Neural cell (in vitro differentiated cells): ENCODE measurements around the gene SLC18A2. TPM values are rescaled to one million over a fixed set of nuclear protein-coding genes. Genes with fewer than 3 reads are reported as not detected.

ENCODE experiments used
- H2AFZ ChIP-seq: fragments of 200-600, 300-800 bp; sonication (generic), shearing (Covaris generic); 2 replicates; pipeline ENCODE4 v1.6.0; 2014; ENCODE audit warnings: low read depth, mild to moderate bottlenecking, antibody characterized with exemption, low read length, moderate library complexity
- H3F3A ChIP-seq: fragments of 200-600 bp; shearing (Covaris generic); 2 replicates; pipeline ENCODE4 v1.6.1; 2016; ENCODE audit warnings: mild to moderate bottlenecking, moderate library complexity, mixed read lengths, antibody characterized with exemption, low read length; ENCODE audit not compliant: insufficient read depth, poor library complexity, severe bottlenecking
- H3K27ac ChIP-seq: fragments of 200-600, 300-800 bp; sonication (generic), shearing (Covaris generic); 2 replicates; pipeline ENCODE4 v1.5.1; 2014; ENCODE audit warnings: mild to moderate bottlenecking, low read length, moderate library complexity
- H3K27me3 ChIP-seq: fragments of 300-800, 200-600 bp; sonication (generic), shearing (Covaris generic); 2 replicates; pipeline ENCODE4 v1.6.0; 2014; ENCODE audit warnings: mild to moderate bottlenecking, low read depth, low read length, moderate library complexity; ENCODE audit not compliant: insufficient read depth
- H3K36me3 ChIP-seq: fragments of 300-800, 200-600 bp; sonication (generic), shearing (Covaris generic); 2 replicates; pipeline ENCODE4 v1.5.1; 2014; ENCODE audit warnings: mild to moderate bottlenecking, antibody characterized with exemption, low read length, moderate library complexity; ENCODE audit not compliant: insufficient read depth
- H3K4me2 ChIP-seq: fragments of 300-800, 200-600 bp; sonication (generic), shearing (Covaris generic); 2 replicates; pipeline ENCODE4 v1.6.0; 2014; ENCODE audit warnings: mild to moderate bottlenecking, low read length
- H3K4me3 ChIP-seq: fragments of 300-800, 200-600 bp; sonication (generic), shearing (Covaris generic); 2 replicates; pipeline ENCODE4 v1.5.1; 2014; ENCODE audit warnings: mild to moderate bottlenecking, low read length, moderate library complexity
- H3K79me2 ChIP-seq: fragments of 200-600 bp; shearing (Covaris generic); replicated peaks from 2 replicates; pipeline ENCODE4 v1.6.0; 2014; ENCODE audit warnings: mild to moderate bottlenecking, low read length, moderate library complexity; ENCODE audit not compliant: insufficient read depth
- H3K9ac ChIP-seq: fragments of 300-800, 200-600 bp; sonication (generic), shearing (Covaris generic); 2 replicates; pipeline ENCODE4 v1.6.1; 2016; ENCODE audit warnings: mild to moderate bottlenecking, low read length, mixed read lengths
- H3K9me2 ChIP-seq: fragments of 200-600 bp; shearing (Covaris generic); 2 replicates; pipeline ENCODE4 v1.6.1; 2016; ENCODE audit warnings: mild to moderate bottlenecking, low read length, mixed read lengths; ENCODE audit not compliant: insufficient read depth
- H3K9me3 ChIP-seq: fragments of 200-600, 300-800 bp; sonication (generic), shearing (Covaris generic); 2 replicates; pipeline ENCODE4 v1.6.1; 2016; ENCODE audit warnings: mild to moderate bottlenecking, mixed run types, low read length, moderate library complexity, mixed read lengths
- H4K20me1 ChIP-seq: fragments of 200-600 bp; shearing (Covaris generic); 2 replicates; pipeline ENCODE4 v1.6.1; 2016; ENCODE audit warnings: mild to moderate bottlenecking, mixed run types; ENCODE audit not compliant: insufficient read depth
- EP300 ChIP-seq: fragments of 450-650 bp; conservative IDR thresholded peaks from 2 replicates; pipeline ENCODE4 v1.6.1; 2014; ENCODE audit warnings: antibody characterized with exemption, mild to moderate bottlenecking, moderate library complexity; ENCODE audit not compliant: poor library complexity, severe bottlenecking
- EZH2 ChIP-seq: fragments of 200-600, 300-800 bp; shearing (Covaris generic), sonication (generic); IDR thresholded peaks from 2 replicates; pipeline ENCODE4 v1.6.1; 2014; ENCODE audit warnings: antibody characterized with exemption, low read length, borderline replicate concordance, mild to moderate bottlenecking; ENCODE audit not compliant: insufficient read depth, poor library complexity, severe bottlenecking
- MXI1 ChIP-seq: fragments of 450-650 bp; conservative IDR thresholded peaks from 2 replicates; pipeline ENCODE4 v1.6.1; 2014; ENCODE audit warnings: antibody characterized with exemption, mild to moderate bottlenecking; ENCODE audit not compliant: poor library complexity, severe bottlenecking
- POLR2AphosphoS5 ChIP-seq: IDR thresholded peaks from 2 replicates; pipeline ENCODE4 v1.6.1; 2012
- RAD21 ChIP-seq: fragments of 450-650 bp; conservative IDR thresholded peaks from 2 replicates; pipeline ENCODE4 v1.6.1; 2014; ENCODE audit warnings: antibody characterized with exemption, mild to moderate bottlenecking, moderate library complexity
- SMC3 ChIP-seq: fragments of 450-650 bp; conservative IDR thresholded peaks from 2 replicates; pipeline ENCODE4 v1.6.1; 2014; ENCODE audit warnings: antibody characterized with exemption, mild to moderate bottlenecking, moderate library complexity; ENCODE audit not compliant: poor library complexity
- TAF1 ChIP-seq: IDR thresholded peaks from 2 replicates; pipeline ENCODE4 v1.6.1; 2012; ENCODE audit warnings: low read depth
- polyA plus RNA-seq: library from polyadenylated mRNA; depleted of rRNA; stranded (reverse); fragments of >200 nt; gene quantifications from 2 replicates; pipeline ENCODE4 v1.2.3, GENCODE V29; 2014
- TF ChIP-seq, protein P1 (sequence below): fragments of 450-650 bp; IDR thresholded peaks from 2 replicates; pipeline ENCODE4 v1.5.1; 2014; ENCODE audit warnings: antibody characterized with exemption, mild to moderate bottlenecking, moderate library complexity; ENCODE audit not compliant: poor library complexity, severe bottlenecking
- TF ChIP-seq, protein P2 (sequence below): IDR thresholded peaks from 2 replicates; pipeline ENCODE4 v1.6.1; 2012; ENCODE audit warnings: borderline replicate concordance

The SLC18A2 gene
- polyA plus RNA-seq, 1 donor from 2014 or later = 0.05 TPM

DNA sequence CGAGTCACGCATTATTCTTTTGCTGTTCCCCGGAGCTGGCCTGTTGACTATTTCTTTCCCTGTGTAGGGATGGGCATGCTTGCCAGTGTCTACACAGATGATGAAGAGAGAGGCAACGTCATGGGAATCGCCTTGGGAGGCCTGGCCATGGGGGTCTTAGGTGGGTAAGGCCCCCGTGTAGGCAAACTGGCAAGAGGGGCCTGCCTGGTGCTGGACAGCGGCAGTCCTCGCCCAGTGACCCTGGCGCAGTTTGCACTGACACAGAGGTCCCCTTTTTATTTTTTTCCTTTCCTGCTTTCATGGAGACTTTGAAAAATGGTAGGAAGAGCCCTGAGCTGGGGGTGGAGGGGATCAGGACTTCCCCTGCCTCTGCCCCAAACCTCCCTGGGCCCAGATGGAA lies 13.4 kb downstream of the SLC18A2 start:
- no peak for TF ChIP-seq EP300
- no peaks in the 10 kb centered on the region for H3K79me2 ChIP-seq
- no peaks in the 10 kb centered on the region for H3K9me3 ChIP-seq
- H3F3A ChIP-seq = no peaks in the 10 kb centered on the region
- no peaks in the 10 kb centered on the region for H3K36me3 ChIP-seq
- no peak overlapping the region for H3K4me3 ChIP-seq
- no peaks in the 10 kb centered on the region for H4K20me1 ChIP-seq
- H2AFZ ChIP-seq = no peak overlapping the region
- H3K27ac ChIP-seq = no peak overlapping the region
- no peak overlapping the region for H3K9ac ChIP-seq
- no peak overlapping the region for H3K4me2 ChIP-seq
- H3K9me2 ChIP-seq = no peaks in the 10 kb centered on the region
- no peaks in the 10 kb centered on the region for H3K27me3 ChIP-seq

DNA sequence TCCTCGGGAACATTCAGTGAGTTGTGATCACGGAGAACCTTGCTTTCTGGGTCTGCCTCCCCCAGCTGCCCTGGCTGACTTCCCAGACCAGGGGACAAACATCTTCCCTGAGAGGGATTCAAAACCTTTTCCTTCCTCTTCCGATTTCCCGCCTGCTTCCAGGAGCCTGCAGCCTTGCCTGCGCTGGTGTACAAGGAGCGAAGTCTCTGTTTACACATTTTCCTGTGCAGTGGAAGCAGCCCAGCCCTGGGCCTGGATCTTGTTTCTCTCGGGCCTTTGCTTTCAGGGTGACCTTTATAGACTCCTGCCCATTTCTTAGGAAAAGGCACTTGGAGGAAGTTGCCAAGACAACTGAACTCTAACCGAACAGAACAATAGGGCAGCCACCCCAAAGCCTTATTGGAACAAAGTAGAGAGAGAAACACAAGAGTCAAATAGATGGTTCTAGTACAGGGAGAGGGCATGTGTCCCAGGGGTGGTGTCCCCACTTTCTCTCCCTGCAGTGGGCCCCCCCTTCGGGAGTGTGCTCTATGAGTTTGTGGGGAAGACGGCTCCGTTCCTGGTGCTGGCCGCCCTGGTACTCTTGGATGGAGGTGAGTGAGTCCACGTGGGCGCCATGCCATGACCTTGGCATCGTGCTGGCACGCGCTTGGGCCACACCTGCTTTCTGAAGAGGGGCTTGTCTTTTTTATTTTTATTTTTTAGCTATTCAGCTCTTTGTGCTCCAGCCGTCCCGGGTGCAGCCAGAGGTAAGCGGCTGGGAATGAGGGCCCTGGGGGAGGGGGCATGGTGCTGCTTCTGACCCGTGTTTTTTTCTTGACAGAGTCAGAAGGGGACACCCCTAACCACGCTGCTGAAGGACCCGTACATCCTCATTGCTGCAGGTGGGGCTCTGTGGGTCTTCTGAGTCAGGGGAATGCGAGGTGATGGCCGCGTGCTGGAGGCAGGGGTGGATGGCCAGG lies 14.1 kb downstream of the SLC18A2 start:
- no peaks in the 10 kb centered on the region for H3F3A ChIP-seq
- no peaks in the 10 kb centered on the region for H4K20me1 ChIP-seq
- no peaks in the 10 kb centered on the region for H3K9me2 ChIP-seq
- no peak overlapping the region for H3K27ac ChIP-seq
- no peaks in the 10 kb centered on the region for H3K79me2 ChIP-seq
- no peaks in the 10 kb centered on the region for H3K36me3 ChIP-seq
- H3K9ac ChIP-seq = no peak overlapping the region
- no peak overlapping the region for H3K4me3 ChIP-seq
- H3K4me2 ChIP-seq = no peak overlapping the region
- no peaks in the 10 kb centered on the region for H3K9me3 ChIP-seq
- H2AFZ ChIP-seq = no peak overlapping the region
- H3K27me3 ChIP-seq = no peaks in the 10 kb centered on the region
- no peak for TF ChIP-seq TAF1
- TF ChIP-seq SMC3 = no peak

DNA sequence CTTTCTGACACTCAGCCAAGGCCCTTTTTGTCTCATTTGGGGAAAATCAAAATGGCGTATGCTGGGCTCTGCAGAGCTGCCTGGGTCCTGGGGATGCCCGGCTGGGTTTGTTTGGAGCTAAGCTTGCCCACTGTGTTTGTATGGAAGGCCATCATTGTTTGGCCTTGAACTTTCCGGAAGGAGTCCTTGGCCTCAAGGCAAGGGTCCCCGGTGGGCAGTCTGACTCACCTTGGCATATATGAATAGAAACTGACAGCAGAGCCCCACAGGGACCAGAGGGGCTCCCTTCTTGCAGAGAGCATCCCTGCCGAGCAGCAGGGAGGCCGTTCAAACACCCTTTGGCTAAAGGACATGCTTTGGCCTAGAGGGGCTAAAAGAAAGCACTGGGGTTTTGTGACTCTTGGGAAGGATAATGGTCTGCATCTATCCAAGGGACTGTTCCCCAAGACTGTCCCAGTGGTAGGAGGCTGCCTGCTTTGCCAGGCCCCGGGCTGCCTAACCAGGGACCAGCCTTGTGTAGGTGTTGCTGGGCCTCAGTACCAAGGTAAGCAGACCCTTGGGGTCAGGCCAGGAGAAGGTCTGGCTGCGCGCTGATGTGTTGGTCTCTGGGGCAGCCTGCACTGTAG lies 15.0 kb downstream of the SLC18A2 start:
- Histone ChIP-seq H3K4me3 (no peak overlapping the region), H3K79me2 (no peaks in the 10 kb centered on the region)

More for the DNA sequence above, 15.0 kb downstream of the SLC18A2 start:
- no peak overlapping the region for H3K9ac ChIP-seq
- no peaks in the 10 kb centered on the region for H3K36me3 ChIP-seq
- H3F3A ChIP-seq = no peaks in the 10 kb centered on the region
- H3K9me3 ChIP-seq = no peaks in the 10 kb centered on the region
- no peaks in the 10 kb centered on the region for H3K27me3 ChIP-seq
- H3K4me2 ChIP-seq = no peak overlapping the region
- no peaks in the 10 kb centered on the region for H4K20me1 ChIP-seq
- H2AFZ ChIP-seq = no peak overlapping the region
- no peak overlapping the region for H3K27ac ChIP-seq
- H3K9me2 ChIP-seq = no peaks in the 10 kb centered on the region
- TF ChIP-seq RAD21 (no peak), SMC3 (no peak), MXI1 (no peak), POLR2AphosphoS5 (no peak), TAF1 (no peak), EP300 (no peak), EZH2 (no peak)
- TF ChIP-seq, protein P1, sequence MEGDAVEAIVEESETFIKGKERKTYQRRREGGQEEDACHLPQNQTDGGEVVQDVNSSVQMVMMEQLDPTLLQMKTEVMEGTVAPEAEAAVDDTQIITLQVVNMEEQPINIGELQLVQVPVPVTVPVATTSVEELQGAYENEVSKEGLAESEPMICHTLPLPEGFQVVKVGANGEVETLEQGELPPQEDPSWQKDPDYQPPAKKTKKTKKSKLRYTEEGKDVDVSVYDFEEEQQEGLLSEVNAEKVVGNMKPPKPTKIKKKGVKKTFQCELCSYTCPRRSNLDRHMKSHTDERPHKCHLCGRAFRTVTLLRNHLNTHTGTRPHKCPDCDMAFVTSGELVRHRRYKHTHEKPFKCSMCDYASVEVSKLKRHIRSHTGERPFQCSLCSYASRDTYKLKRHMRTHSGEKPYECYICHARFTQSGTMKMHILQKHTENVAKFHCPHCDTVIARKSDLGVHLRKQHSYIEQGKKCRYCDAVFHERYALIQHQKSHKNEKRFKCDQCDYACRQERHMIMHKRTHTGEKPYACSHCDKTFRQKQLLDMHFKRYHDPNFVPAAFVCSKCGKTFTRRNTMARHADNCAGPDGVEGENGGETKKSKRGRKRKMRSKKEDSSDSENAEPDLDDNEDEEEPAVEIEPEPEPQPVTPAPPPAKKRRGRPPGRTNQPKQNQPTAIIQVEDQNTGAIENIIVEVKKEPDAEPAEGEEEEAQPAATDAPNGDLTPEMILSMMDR = no peak
- TF ChIP-seq, protein P2, sequence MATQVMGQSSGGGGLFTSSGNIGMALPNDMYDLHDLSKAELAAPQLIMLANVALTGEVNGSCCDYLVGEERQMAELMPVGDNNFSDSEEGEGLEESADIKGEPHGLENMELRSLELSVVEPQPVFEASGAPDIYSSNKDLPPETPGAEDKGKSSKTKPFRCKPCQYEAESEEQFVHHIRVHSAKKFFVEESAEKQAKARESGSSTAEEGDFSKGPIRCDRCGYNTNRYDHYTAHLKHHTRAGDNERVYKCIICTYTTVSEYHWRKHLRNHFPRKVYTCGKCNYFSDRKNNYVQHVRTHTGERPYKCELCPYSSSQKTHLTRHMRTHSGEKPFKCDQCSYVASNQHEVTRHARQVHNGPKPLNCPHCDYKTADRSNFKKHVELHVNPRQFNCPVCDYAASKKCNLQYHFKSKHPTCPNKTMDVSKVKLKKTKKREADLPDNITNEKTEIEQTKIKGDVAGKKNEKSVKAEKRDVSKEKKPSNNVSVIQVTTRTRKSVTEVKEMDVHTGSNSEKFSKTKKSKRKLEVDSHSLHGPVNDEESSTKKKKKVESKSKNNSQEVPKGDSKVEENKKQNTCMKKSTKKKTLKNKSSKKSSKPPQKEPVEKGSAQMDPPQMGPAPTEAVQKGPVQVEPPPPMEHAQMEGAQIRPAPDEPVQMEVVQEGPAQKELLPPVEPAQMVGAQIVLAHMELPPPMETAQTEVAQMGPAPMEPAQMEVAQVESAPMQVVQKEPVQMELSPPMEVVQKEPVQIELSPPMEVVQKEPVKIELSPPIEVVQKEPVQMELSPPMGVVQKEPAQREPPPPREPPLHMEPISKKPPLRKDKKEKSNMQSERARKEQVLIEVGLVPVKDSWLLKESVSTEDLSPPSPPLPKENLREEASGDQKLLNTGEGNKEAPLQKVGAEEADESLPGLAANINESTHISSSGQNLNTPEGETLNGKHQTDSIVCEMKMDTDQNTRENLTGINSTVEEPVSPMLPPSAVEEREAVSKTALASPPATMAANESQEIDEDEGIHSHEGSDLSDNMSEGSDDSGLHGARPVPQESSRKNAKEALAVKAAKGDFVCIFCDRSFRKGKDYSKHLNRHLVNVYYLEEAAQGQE = no peak
